ENCODE measurements around the gene REST. TPM values are rescaled to one million over a fixed set of nuclear protein-coding genes. Genes with fewer than 3 reads are reported as not detected.
"Not testable (repeated sequence)": the region's sequence is repeated elsewhere in the genome, so short reads cannot be mapped to it uniquely, and the experiment has no call there.

REST gene
- total RNA-seq, 1 donor from 2014 or later, result 24.6 TPM

- H3K36me3 ChIP-seq, result no peaks in the 10 kb centered on the region
- DNase-seq (ENCODE audit: extremely low spot score in 2 of 2), result no peak
- H3K4me1 ChIP-seq, result no peaks in the 10 kb centered on the region
- intact Hi-C loops (cut with DNase I), result no loop called here
- no peaks in the 10 kb centered on the region for H3K27me3 ChIP-seq
- TF ChIP-seq POLR2A (IDR thresholded peaks at IDR 0.05) (no peak), CTCF (IDR thresholded peaks at IDR 0.05) (no peak), POLR2AphosphoS5 (IDR thresholded peaks at IDR 0.05; ENCODE audit: insufficient read depth in 1 of 2, low read depth in 1 of 2) (no peak)
- H3K9me3 ChIP-seq, result no peaks in the 10 kb centered on the region
- H3K4me3 ChIP-seq, result no peak overlapping the region
- H3K27ac ChIP-seq, result no peak overlapping the region
Measured at GRCh38 chr4:56876264-56876663, 31.4 kb upstream of the REST start.

- no peaks in the 10 kb centered on the region for H3K9me3 ChIP-seq
- H3K27ac ChIP-seq, result no peak overlapping the region
- TF ChIP-seq POLR2A (IDR thresholded peaks at IDR 0.05) (no peak), POLR2AphosphoS5 (IDR thresholded peaks at IDR 0.05; ENCODE audit: insufficient read depth in 1 of 2, low read depth in 1 of 2) (no peak), CTCF (IDR thresholded peaks at IDR 0.05) (no peak)
- H3K27me3 ChIP-seq, result no peaks in the 10 kb centered on the region
- intact Hi-C loops (cut with DNase I), result no loop called here
- DNase-seq (ENCODE audit: extremely low spot score in 2 of 2), result no peak
- H3K36me3 ChIP-seq, result no peaks in the 10 kb centered on the region
- no peaks in the 10 kb centered on the region for H3K4me1 ChIP-seq
- no peak overlapping the region for H3K4me3 ChIP-seq
Measured at GRCh38 chr4:56879996-56880395, 27.7 kb upstream of the REST start.

DNA sequence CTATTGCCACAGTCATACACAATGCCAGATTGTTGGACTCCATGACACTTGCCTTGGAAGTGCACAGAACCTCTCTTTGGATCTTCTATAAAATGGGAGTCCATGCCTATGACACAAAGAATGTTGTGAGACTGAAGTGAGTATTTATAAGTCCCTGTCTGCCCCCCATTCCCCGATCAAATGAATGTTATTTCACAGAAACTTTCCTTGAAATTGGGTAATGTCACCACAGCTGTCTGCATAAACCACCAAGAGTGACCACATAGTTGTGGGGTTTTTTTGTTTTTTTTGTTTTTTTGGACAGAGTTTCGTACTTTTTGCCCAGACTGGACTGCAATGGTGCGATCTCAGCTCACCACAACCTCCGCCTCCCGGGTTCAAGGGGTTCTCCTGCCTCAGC lies 27.1 kb upstream of the REST start:
- H3K36me3 ChIP-seq, result no peaks in the 10 kb centered on the region
- intact Hi-C loops (cut with DNase I), result no loop called here
- no peak overlapping the region for H3K27ac ChIP-seq
- no peaks in the 10 kb centered on the region for H3K4me1 ChIP-seq
- H3K4me3 ChIP-seq, result no peak overlapping the region
- no peaks in the 10 kb centered on the region for H3K9me3 ChIP-seq
- no peaks in the 10 kb centered on the region for H3K27me3 ChIP-seq
- DNase-seq (ENCODE audit: extremely low spot score in 2 of 2), result no peak
- TF ChIP-seq POLR2AphosphoS5 (IDR thresholded peaks at IDR 0.05; ENCODE audit: insufficient read depth in 1 of 2, low read depth in 1 of 2) (no peak), CTCF (IDR thresholded peaks at IDR 0.05) (no peak), POLR2A (IDR thresholded peaks at IDR 0.05) (no peak)

GRCh38 chr4:56884511-56884910 lies 23.2 kb upstream of the REST start:
- H3K27ac ChIP-seq; H3K4me1 ChIP-seq; H3K9me3 ChIP-seq; H3K27me3 ChIP-seq; H3K36me3 ChIP-seq; DNase-seq (ENCODE audit: extremely low spot score in 2 of 2); intact Hi-C loops (cut with DNase I); H3K4me3 ChIP-seq: not testable (repeated sequence)

- Histone ChIP-seq H3K9me3 (no peaks in the 10 kb centered on the region), H3K4me1 (no peaks in the 10 kb centered on the region), H3K4me3 (no peak overlapping the region), H3K27ac (no peak overlapping the region), H3K27me3 (no peaks in the 10 kb centered on the region), H3K36me3 (no peaks in the 10 kb centered on the region)
- intact Hi-C loops (cut with DNase I), result no loop called here
- no peak for TF ChIP-seq POLR2A (IDR thresholded peaks at IDR 0.05)
- no peak for TF ChIP-seq CTCF (IDR thresholded peaks at IDR 0.05)
- no peak for TF ChIP-seq POLR2AphosphoS5 (IDR thresholded peaks at IDR 0.05; ENCODE audit: insufficient read depth in 1 of 2, low read depth in 1 of 2)
- DNase-seq (ENCODE audit: extremely low spot score in 2 of 2), result no peak
Measured at GRCh38 chr4:56892691-56893090, 15.0 kb upstream of the REST start.

DNA sequence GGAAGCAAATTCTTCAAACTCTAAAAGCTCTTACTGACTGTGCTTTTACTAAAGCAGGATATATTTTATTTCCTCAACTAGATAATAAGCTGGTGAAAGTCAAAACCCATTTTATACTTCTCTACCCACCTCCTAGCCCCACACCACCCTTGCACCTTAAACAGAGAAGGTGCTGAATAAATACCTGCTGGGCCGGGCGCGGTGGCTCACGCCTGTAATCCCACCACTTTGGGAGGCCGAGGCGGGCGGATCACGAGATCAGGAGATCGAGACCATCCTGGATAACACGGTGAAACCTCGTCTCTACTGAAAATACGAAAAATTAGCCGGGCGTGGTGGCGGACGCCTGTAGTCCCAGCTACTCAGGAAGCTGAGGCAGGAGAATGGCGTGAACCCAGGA lies 9.9 kb upstream of the REST start:
- H3K9me3 ChIP-seq; intact Hi-C loops (cut with DNase I); H3K27me3 ChIP-seq; H3K27ac ChIP-seq; DNase-seq (ENCODE audit: extremely low spot score in 2 of 2); H3K36me3 ChIP-seq; H3K4me3 ChIP-seq; H3K4me1 ChIP-seq: not testable (repeated sequence)

- intact Hi-C loops (cut with DNase I); H3K27me3 ChIP-seq; H3K36me3 ChIP-seq; H3K4me3 ChIP-seq; H3K9me3 ChIP-seq; DNase-seq (ENCODE audit: extremely low spot score in 2 of 2); H3K4me1 ChIP-seq; H3K27ac ChIP-seq: not testable (repeated sequence)
Measured at GRCh38 chr4:56900186-56900585, 7.5 kb upstream of the REST start.

Data from vagina (tissue), 2 donors.